Measurements from ENCODE around the gene HSF2BP. TPM values are rescaled to one million over a fixed set of nuclear protein-coding genes. Genes with fewer than 3 reads are reported as not detected.
"Not testable (repeated sequence)": the region's sequence is repeated elsewhere in the genome, so short reads cannot be mapped to it uniquely, and the experiment has no call there.

Gene HSF2BP

GRCh38 chr21:43479197-43479596 is 180.1 kb downstream of the HSF2BP start:
- H3K27ac ChIP-seq (replicated peaks); H3K4me3 ChIP-seq (replicated peaks; ENCODE audit: insufficient read depth, low read length); H3K27me3 ChIP-seq (ENCODE audit: insufficient read depth, poor library complexity, severe bottlenecking); DNase-seq (ENCODE audit: low read depth in 1 of 2, low spot score in 1 of 2): not testable (repeated sequence)

Small RNA genes within 50 kb of the gene (microRNA-seq; reads per million reads assigned to microRNA genes)
- not detected for gene MIR6070

Data from HL-60 (cell line).